ENCODE results near the gene EPHB3.
"Not testable (repeated sequence)": the region's sequence is repeated elsewhere in the genome, so short reads cannot be mapped to it uniquely, and the experiment has no call there.

Gene EPHB3

DNA sequence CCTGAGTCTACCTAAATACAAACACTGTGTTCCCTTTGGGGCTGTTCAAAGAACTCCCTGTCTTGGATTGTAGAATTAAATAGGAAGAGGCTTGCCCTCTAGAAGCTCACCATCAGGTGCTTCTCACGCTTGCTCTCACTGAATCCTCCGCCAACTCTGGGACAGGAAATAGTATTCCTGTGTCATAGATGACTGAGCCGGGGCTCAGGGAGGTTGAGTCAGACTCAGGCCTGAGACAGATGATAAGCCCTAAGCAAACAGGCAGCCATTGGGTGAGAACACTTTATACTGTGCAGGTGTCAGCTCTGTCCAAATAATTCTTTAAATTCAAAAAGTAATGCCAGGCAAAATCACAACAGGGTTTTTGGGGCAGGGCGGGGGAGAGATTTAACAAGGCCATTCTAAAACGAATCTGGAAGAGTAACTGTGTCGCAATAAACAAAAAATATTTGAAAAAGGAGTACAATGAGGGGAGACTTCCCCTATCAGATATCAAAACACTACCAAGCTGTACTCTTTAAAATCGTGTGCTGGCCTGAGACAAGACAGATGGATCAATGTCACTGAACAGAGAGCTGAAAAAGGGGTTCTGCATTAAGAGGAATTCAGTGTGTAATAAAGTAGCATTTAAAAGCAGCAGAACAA is 59.0 kb downstream of the EPHB3 start:
- DNase-seq (ENCODE audit: low read depth, low spot score): no peak

- DNase-seq (ENCODE audit: low read depth, low spot score): not testable (repeated sequence)
Measured at GRCh38 chr3:184622156-184622555, 60.6 kb downstream of the EPHB3 start.

GRCh38 chr3:184626923-184627322 is 65.3 kb downstream of the EPHB3 start:
- DNase-seq (ENCODE audit: low read depth, low spot score): no peak

- no peak for DNase-seq (ENCODE audit: low read depth, low spot score)
Measured at GRCh38 chr3:184629555-184630160, 68.1 kb downstream of the EPHB3 start.

- no peak for DNase-seq (ENCODE audit: low read depth, low spot score)
Measured at GRCh38 chr3:184630861-184631471, 69.4 kb downstream of the EPHB3 start.

DNA sequence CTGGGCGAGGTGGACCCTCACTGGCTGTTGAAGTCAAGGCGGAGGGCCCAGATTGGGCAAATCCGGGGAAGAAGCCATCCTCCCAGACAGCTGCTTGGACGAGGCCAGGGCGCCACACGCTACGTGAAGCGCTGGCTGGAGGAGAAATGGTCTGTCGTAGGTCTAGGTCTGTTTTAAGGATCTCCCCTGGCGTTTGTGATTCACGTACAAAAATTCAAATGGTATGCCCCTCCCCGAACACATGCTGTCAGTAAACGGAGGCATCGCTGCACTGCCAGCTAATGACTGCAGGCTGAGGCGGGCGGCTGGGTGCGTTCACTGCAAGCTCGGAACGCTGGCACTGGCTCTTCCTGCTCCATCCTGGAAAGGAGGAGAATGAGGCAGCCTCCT is 69.9 kb downstream of the EPHB3 start:
- no peak for DNase-seq (ENCODE audit: low read depth, low spot score)
